RWPE2 (cell line): ENCODE measurements around the gene TSSK3.

Experiments
- ATAC-seq: fragments of 200-7000 bp; cut with Tn5 transposase; 3 replicates; pipeline ENCODE4 v1.9.1; 2021; ENCODE audit warnings: low read depth
- DNase-seq: peaks from one replicate; pipeline ENCODE4 v3.0.0-alpha.2; 2020; ENCODE audit warnings: low spot score
- H3K27ac ChIP-seq: fragments of 450-650 bp; 2 replicates; pipeline ENCODE4 v1.5.1; 2017; ENCODE audit warnings: mild to moderate bottlenecking; ENCODE audit not compliant: poor library complexity, severe bottlenecking
- H3K27me3 ChIP-seq: fragments of 250-450 bp; sonication (Bioruptor Pico); 2 replicates; pipeline ENCODE4 v1.5.1; 2021; ENCODE audit warnings: mild to moderate bottlenecking, moderate library complexity; ENCODE audit not compliant: insufficient read depth, poor library complexity, severe bottlenecking
- H3K36me3 ChIP-seq: fragments of 250-450 bp; sonication (Bioruptor Pico); 2 replicates; pipeline ENCODE4 v1.5.1; 2020; ENCODE audit warnings: low read depth, mild to moderate bottlenecking, moderate library complexity
- H3K4me1 ChIP-seq: fragments of 250-450 bp; sonication (Bioruptor Pico); 2 replicates; pipeline ENCODE4 v1.5.1; 2021; ENCODE audit warnings: mild to moderate bottlenecking, moderate library complexity; ENCODE audit not compliant: insufficient read depth, poor library complexity, severe bottlenecking
- H3K4me3 ChIP-seq: fragments of 250-450 bp; sonication (Bioruptor Pico); 2 replicates; pipeline ENCODE4 v1.5.1; 2021; ENCODE audit warnings: mild to moderate bottlenecking, moderate library complexity; ENCODE audit not compliant: severe bottlenecking
- H3K9me3 ChIP-seq: fragments of 250-450 bp; sonication (Bioruptor Pico); 2 replicates; pipeline ENCODE4 v1.5.1; 2021; ENCODE audit warnings: mild to moderate bottlenecking, moderate library complexity; ENCODE audit not compliant: severe bottlenecking
- TF ChIP-seq, protein P1 (sequence below): fragments of 450-650 bp; IDR thresholded peaks from one replicate; pipeline ENCODE4 v1.5.1; 2017; ENCODE audit warnings: mild to moderate bottlenecking, moderate library complexity; ENCODE audit not compliant: poor library complexity, severe bottlenecking

TSSK3 gene, protein sequence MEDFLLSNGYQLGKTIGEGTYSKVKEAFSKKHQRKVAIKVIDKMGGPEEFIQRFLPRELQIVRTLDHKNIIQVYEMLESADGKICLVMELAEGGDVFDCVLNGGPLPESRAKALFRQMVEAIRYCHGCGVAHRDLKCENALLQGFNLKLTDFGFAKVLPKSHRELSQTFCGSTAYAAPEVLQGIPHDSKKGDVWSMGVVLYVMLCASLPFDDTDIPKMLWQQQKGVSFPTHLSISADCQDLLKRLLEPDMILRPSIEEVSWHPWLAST

DNA sequence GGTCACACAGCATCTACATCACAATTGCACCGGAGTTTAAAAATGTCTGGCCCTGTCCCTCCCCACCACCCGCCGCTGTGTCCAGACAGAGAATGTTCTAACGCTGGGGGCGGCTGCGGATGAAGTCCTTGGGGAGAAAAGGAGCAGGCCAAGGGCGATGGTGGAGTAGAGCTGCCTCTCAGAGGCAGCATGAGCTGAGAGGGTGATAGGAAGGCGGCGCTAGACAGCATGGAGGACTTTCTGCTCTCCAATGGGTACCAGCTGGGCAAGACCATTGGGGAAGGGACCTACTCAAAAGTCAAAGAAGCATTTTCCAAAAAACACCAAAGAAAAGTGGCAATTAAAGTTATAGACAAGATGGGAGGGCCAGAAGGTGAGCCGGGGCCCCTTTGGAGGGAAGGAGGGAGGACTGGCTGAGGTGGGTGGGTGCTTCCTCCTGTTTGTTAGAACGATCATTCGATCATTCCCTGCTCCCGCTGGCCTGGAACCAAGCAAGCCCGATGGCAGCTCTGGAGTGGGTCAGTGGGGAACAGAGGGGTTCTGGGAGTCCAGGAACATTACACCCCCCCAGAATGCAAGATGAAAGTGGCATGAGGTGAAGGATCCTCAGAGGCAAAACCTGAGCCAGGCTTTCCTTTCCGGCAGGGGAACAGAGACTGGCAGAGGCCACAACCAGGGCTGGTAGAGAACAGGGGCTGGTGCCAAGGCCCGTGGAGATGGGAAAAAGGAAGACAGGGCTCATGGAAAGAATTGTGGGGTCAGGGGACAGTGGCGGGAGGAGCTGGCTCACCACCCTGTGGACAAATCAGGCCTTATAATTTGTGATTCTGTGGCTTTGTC lies at the start of gene TSSK3, which contains the start of gene FAM229A:
TSSK3 (plus strand) TSS at position 66 of the 840 bp plus-strand sequence; CDS start at position 229, 163 bp downstream.
FAM229A (minus strand) TSS at position 12 of the 840 bp plus-strand sequence. CDS start 394 bp downstream, outside the sequence.
- Histone ChIP-seq H3K27ac (no peak within 1 kb of the TSS), H3K9me3 (no peaks in the 10 kb centered on the region), H3K36me3 (0 out of 2 replicates have a peak, but pooled peaks cover 7% of the 10 kb centered on the region), H3K27me3 (no peaks in the 10 kb centered on the region), H3K4me1 (no peaks in the 10 kb centered on the region), H3K4me3 (peak within 1 kb of the TSS; percentile 33)
- no peak for ATAC-seq
- DNase-seq = no peak
- TF ChIP-seq, protein P1, sequence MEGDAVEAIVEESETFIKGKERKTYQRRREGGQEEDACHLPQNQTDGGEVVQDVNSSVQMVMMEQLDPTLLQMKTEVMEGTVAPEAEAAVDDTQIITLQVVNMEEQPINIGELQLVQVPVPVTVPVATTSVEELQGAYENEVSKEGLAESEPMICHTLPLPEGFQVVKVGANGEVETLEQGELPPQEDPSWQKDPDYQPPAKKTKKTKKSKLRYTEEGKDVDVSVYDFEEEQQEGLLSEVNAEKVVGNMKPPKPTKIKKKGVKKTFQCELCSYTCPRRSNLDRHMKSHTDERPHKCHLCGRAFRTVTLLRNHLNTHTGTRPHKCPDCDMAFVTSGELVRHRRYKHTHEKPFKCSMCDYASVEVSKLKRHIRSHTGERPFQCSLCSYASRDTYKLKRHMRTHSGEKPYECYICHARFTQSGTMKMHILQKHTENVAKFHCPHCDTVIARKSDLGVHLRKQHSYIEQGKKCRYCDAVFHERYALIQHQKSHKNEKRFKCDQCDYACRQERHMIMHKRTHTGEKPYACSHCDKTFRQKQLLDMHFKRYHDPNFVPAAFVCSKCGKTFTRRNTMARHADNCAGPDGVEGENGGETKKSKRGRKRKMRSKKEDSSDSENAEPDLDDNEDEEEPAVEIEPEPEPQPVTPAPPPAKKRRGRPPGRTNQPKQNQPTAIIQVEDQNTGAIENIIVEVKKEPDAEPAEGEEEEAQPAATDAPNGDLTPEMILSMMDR = no peak

- TF ChIP-seq, protein P1 = no peak
- Histone ChIP-seq H3K4me3 (no peak overlapping the region), H3K9me3 (no peaks in the 10 kb centered on the region), H3K27me3 (no peaks in the 10 kb centered on the region), H3K36me3 (peaks cover 43% of the 10 kb centered on the region), H3K4me1 (no peaks in the 10 kb centered on the region), H3K27ac (no peak overlapping the region)
- ATAC-seq = no peak
- DNase-seq = no peak
These were observed 45.4 kb upstream of the TSSK3 start for GRCh38 chr1:32316903-32317277.

DNA sequence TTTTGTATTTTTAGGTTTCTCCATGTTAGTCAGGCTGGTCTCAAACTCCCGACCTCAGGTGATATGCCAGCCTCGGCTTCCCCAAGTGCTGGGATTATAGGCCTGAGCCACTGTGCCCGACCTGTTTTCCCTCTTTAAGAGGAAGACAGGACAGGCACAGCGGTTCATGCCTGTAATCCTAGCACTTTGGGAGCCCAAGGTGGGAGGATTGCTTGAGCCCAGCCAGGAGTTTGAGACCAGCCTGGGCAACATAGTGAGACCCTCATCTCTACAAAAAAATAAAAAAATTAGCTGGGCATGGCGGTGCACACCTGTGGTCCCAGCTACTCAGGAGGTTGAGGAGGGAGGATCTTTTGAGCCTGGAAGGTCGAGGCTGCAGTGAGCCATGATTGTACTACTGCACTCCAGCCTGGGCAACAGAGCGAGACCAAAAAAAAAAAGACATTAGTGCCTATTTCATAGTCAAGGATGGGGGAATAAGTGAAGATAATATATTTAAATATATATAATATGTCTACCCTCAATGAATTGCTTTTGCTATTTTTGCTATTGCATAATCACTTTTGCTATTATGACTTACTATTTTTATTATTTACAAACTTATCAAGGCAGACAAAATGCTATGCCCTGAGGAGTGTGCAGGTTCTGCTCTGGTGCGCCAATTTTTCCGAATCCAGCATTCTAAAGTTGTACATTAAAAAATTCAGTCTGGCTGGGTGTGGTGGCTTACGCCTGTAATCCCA lies 44.0 kb upstream of the TSSK3 start:
- no peak for ATAC-seq
- no peaks in the 10 kb centered on the region for H3K9me3 ChIP-seq
- no peaks in the 10 kb centered on the region for H3K27me3 ChIP-seq
- no peaks in the 10 kb centered on the region for H3K4me1 ChIP-seq
- peaks cover 45% of the 10 kb centered on the region for H3K36me3 ChIP-seq
- DNase-seq = no peak
- TF ChIP-seq, protein P1 = no peak
- no peak overlapping the region for H3K4me3 ChIP-seq
- no peak overlapping the region for H3K27ac ChIP-seq

- Histone ChIP-seq H3K36me3 (peaks cover 58% of the 10 kb centered on the region), H3K27ac (no peak overlapping the region), H3K27me3 (no peaks in the 10 kb centered on the region), H3K4me3 (no peak overlapping the region), H3K4me1 (no peaks in the 10 kb centered on the region), H3K9me3 (no peaks in the 10 kb centered on the region)
- no peak for DNase-seq
- peak; percentile 45; the same call in 1 of the 3 replicates for ATAC-seq
- TF ChIP-seq, protein P1 = no peak
These were observed 40.5 kb upstream of the TSSK3 start for GRCh38 chr1:32321712-32322291.
